HepG2 (cell line): Measurements from ENCODE around the gene TMEM238. TPM values are rescaled to one million over a fixed set of nuclear protein-coding genes. Genes with fewer than 3 reads are reported as not detected.

Experiments
- CC2D1A ChIP-seq: sonication (generic); formaldehyde crosslinking; IDR thresholded peaks from 2 replicates; pipeline ENCODE4 v1.8.1; 2023; ENCODE audit warnings: mild to moderate bottlenecking, missing genetic modification reagents
- DPF2 ChIP-seq: sonication (generic); formaldehyde crosslinking; IDR thresholded peaks from 2 replicates; pipeline ENCODE4 v1.4.0; 2020; ENCODE audit warnings: mild to moderate bottlenecking, low read depth, missing genetic modification reagents, borderline replicate concordance
- EED ChIP-seq: sonication (generic); formaldehyde crosslinking; IDR thresholded peaks from 2 replicates; pipeline ENCODE4 v1.5.0; 2020; ENCODE audit warnings: mild to moderate bottlenecking, missing genetic modification reagents
- GABPB1 ChIP-seq: IDR thresholded peaks from 2 replicates; pipeline ENCODE4 v1.6.1; 2016; ENCODE audit warnings: mild to moderate bottlenecking, missing genetic modification reagents, moderate library complexity, missing compliant biosample characterization
- GZF1 ChIP-seq: sonication (generic); formaldehyde crosslinking; IDR thresholded peaks from 2 replicates; pipeline ENCODE4 v1.5.1; 2020; ENCODE audit warnings: mild to moderate bottlenecking, missing genetic modification reagents
- HMG20A ChIP-seq: IDR thresholded peaks from 2 replicates; pipeline ENCODE4 v1.6.1; 2016; ENCODE audit warnings: borderline replicate concordance
- MLLT10 ChIP-seq: sonication (generic); formaldehyde crosslinking; IDR thresholded peaks from 2 replicates; pipeline ENCODE4 v1.4.0; 2020; ENCODE audit warnings: missing genetic modification reagents
- SIN3A ChIP-seq: IDR thresholded peaks from 2 replicates; pipeline ENCODE4 v1.6.1; 2011; ENCODE audit warnings: low read depth, mild to moderate bottlenecking, control low read depth, low read length, borderline replicate concordance
- ZC3H13 ChIP-seq: sonication (generic); formaldehyde crosslinking; IDR thresholded peaks from 2 replicates; pipeline ENCODE4 v1.8.1; 2023; ENCODE audit warnings: mild to moderate bottlenecking, missing genetic modification reagents, moderate library complexity
- ZNF121 ChIP-seq: sonication (generic); formaldehyde crosslinking; IDR thresholded peaks from 2 replicates; pipeline ENCODE4 v1.5.0; 2020; ENCODE audit warnings: mild to moderate bottlenecking, missing genetic modification reagents
- ZNF136 ChIP-seq: sonication (generic); formaldehyde crosslinking; IDR thresholded peaks from 2 replicates; pipeline ENCODE4 v1.8.1; 2022; ENCODE audit warnings: low read depth, mild to moderate bottlenecking, moderate library complexity, missing genetic modification reagents
- ZNF34 ChIP-seq: sonication (generic); formaldehyde crosslinking; IDR thresholded peaks from 2 replicates; pipeline ENCODE4 v1.4.0; 2020; ENCODE audit warnings: mild to moderate bottlenecking, missing genetic modification reagents, borderline replicate concordance
- ZNF501 ChIP-seq: sonication (generic); formaldehyde crosslinking; IDR thresholded peaks from 2 replicates; pipeline ENCODE4 v1.5.1; 2020; ENCODE audit warnings: mild to moderate bottlenecking, moderate library complexity, missing genetic modification reagents
- ZNF530 ChIP-seq: sonication (generic); formaldehyde crosslinking; IDR thresholded peaks from 2 replicates; pipeline ENCODE4 v1.5.0; 2020; ENCODE audit warnings: low read depth, mild to moderate bottlenecking, missing genetic modification reagents
- ZNF773 ChIP-seq: sonication (generic); formaldehyde crosslinking; IDR thresholded peaks from 2 replicates; pipeline ENCODE4 v1.4.0; 2020; ENCODE audit warnings: missing genetic modification reagents, borderline replicate concordance
- polyA plus RNA-seq, 8 experiments: library from polyadenylated mRNA; depleted of rRNA in 3 of 8; stranded (reverse) in 7 of 8; unstranded in 1 of 8; fragments of >200 nt; fragmentation: Illumina TruSeq in 4 of 8; extraction: Trizol in 4 of 8; gene quantifications; 2 replicates each; pipeline versions ENCODE4 v1.2.1 to v1.2.3, GENCODE V29; 2011 to 2016; ENCODE audit warnings: low read depth in 4 of 8, missing spikeins in 1 of 8, mixed read lengths in 1 of 8; ENCODE audit not compliant: insufficient read depth in 1 of 8
- total RNA-seq, 5 experiments: library from RNA; depleted of rRNA; stranded (reverse); fragments of >200 nt; fragmentation: Illumina TruSeq; extraction: Trizol; gene quantifications; 2 replicates each; pipeline ENCODE4 v1.2.3, GENCODE V29; 2016; ENCODE audit warnings: low read depth in 1 of 5
- TF ChIP-seq, protein P1 (sequence below): sonication (generic); formaldehyde crosslinking; IDR thresholded peaks from 2 replicates; pipeline ENCODE4 v1.4.0; 2020; ENCODE audit warnings: missing genetic modification reagents
- TF ChIP-seq, protein P2 (sequence below): sonication (generic); formaldehyde crosslinking; IDR thresholded peaks from 2 replicates; pipeline ENCODE4 v1.4.0; 2020; ENCODE audit warnings: mild to moderate bottlenecking, missing genetic modification reagents
- TF ChIP-seq, protein P3 (sequence below): sonication (generic); formaldehyde crosslinking; conservative IDR thresholded peaks from 2 replicates; pipeline ENCODE4 v1.4.0; 2020; ENCODE audit warnings: mild to moderate bottlenecking, missing genetic modification reagents, moderate library complexity
- TF ChIP-seq, protein P4 (sequence below): IDR thresholded peaks from 2 replicates; pipeline ENCODE4 v1.6.1; 2018; ENCODE audit warnings: missing genetic modification reagents, mild to moderate bottlenecking, missing compliant biosample characterization

The TMEM238 gene
- total and polyA plus RNA-seq, 2 of the 13 experiments (the other 11 are each of a cell fraction or from before 2014, with no cell fraction given) = not detected

DNA sequence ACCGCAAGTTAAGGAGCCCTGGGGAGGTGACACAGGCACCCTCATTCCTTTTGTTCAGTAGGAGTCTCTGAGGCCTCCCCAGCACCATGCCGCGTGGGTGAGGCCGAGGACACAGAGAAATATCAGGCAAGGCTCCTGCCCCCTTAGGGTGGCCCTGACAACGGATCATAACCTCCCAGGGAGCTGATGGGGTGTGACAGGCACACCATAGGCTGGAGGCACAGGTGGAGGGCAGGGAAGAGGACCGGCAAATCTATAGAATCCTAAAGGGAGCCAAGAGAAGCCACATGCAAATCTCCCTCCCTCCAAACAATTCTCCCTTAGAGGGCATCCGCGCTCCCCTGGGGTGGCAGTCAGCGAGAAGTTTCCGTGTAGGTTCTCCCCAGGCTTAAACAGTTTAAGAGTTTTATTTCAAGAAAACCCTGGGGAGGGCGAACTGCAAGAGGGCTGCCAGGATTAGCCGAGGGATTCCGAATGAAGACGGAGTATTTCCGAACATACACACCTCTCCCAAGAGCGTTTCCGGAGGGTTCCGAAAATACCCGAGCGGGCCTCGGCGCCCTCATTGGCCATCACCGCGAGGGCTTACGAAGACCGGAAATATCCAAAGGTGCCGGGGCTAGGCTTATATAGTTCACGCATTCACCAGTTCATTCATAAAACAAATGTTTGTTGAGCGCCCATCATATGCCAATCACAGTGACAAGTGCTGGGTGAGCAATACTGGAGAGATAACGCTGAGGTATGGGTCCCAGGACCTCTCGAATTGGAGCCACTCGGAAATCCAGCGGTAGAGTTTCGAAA, 1.0 kb upstream of the TMEM238 start (continued):
- TF ChIP-seq, protein P1, sequence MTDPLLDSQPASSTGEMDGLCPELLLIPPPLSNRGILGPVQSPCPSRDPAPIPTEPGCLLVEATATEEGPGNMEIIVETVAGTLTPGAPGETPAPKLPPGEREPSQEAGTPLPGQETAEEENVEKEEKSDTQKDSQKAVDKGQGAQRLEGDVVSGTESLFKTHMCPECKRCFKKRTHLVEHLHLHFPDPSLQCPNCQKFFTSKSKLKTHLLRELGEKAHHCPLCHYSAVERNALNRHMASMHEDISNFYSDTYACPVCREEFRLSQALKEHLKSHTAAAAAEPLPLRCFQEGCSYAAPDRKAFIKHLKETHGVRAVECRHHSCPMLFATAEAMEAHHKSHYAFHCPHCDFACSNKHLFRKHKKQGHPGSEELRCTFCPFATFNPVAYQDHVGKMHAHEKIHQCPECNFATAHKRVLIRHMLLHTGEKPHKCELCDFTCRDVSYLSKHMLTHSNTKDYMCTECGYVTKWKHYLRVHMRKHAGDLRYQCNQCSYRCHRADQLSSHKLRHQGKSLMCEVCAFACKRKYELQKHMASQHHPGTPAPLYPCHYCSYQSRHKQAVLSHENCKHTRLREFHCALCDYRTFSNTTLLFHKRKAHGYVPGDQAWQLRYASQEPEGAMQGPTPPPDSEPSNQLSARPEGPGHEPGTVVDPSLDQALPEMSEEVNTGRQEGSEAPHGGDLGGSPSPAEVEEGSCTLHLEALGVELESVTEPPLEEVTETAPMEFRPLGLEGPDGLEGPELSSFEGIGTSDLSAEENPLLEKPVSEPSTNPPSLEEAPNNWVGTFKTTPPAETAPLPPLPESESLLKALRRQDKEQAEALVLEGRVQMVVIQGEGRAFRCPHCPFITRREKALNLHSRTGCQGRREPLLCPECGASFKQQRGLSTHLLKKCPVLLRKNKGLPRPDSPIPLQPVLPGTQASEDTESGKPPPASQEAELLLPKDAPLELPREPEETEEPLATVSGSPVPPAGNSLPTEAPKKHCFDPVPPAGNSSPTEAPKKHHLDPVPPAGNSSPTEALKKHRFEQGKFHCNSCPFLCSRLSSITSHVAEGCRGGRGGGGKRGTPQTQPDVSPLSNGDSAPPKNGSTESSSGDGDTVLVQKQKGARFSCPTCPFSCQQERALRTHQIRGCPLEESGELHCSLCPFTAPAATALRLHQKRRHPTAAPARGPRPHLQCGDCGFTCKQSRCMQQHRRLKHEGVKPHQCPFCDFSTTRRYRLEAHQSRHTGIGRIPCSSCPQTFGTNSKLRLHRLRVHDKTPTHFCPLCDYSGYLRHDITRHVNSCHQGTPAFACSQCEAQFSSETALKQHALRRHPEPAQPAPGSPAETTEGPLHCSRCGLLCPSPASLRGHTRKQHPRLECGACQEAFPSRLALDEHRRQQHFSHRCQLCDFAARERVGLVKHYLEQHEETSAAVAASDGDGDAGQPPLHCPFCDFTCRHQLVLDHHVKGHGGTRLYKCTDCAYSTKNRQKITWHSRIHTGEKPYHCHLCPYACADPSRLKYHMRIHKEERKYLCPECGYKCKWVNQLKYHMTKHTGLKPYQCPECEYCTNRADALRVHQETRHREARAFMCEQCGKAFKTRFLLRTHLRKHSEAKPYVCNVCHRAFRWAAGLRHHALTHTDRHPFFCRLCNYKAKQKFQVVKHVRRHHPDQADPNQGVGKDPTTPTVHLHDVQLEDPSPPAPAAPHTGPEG (CRISPR knock-in tag) = no peak
- TF ChIP-seq ZNF136 (CRISPR knock-in tag) (no peak; the same call in 1 of the 2 replicates), HMG20A (CRISPR knock-in tag) (no peak), SIN3A (no peak; the same call in 1 of the 2 replicates), ZNF501 (peak; percentile 68; the same call in 1 of the 2 replicates), ZNF34 (CRISPR knock-in tag) (no peak), ZNF121 (CRISPR knock-in tag) (no peak), MLLT10 (CRISPR knock-in tag) (no peak), EED (CRISPR knock-in tag) (no peak), GZF1 (CRISPR knock-in tag) (no peak), GABPB1 (CRISPR knock-in tag) (no peak), ZC3H13 (CRISPR knock-in tag) (no peak), ZNF530 (no peak), DPF2 (CRISPR knock-in tag) (no peak), ZNF773 (no peak), CC2D1A (CRISPR knock-in tag) (no peak)
- TF ChIP-seq, protein P2, sequence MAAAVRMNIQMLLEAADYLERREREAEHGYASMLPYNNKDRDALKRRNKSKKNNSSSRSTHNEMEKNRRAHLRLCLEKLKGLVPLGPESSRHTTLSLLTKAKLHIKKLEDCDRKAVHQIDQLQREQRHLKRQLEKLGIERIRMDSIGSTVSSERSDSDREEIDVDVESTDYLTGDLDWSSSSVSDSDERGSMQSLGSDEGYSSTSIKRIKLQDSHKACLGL (CRISPR knock-in tag) = no peak
- TF ChIP-seq, protein P3, sequence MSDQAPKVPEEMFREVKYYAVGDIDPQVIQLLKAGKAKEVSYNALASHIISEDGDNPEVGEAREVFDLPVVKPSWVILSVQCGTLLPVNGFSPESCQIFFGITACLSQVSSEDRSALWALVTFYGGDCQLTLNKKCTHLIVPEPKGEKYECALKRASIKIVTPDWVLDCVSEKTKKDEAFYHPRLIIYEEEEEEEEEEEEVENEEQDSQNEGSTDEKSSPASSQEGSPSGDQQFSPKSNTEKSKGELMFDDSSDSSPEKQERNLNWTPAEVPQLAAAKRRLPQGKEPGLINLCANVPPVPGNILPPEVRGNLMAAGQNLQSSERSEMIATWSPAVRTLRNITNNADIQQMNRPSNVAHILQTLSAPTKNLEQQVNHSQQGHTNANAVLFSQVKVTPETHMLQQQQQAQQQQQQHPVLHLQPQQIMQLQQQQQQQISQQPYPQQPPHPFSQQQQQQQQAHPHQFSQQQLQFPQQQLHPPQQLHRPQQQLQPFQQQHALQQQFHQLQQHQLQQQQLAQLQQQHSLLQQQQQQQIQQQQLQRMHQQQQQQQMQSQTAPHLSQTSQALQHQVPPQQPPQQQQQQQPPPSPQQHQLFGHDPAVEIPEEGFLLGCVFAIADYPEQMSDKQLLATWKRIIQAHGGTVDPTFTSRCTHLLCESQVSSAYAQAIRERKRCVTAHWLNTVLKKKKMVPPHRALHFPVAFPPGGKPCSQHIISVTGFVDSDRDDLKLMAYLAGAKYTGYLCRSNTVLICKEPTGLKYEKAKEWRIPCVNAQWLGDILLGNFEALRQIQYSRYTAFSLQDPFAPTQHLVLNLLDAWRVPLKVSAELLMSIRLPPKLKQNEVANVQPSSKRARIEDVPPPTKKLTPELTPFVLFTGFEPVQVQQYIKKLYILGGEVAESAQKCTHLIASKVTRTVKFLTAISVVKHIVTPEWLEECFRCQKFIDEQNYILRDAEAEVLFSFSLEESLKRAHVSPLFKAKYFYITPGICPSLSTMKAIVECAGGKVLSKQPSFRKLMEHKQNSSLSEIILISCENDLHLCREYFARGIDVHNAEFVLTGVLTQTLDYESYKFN = no peak
- TF ChIP-seq, protein P4, sequence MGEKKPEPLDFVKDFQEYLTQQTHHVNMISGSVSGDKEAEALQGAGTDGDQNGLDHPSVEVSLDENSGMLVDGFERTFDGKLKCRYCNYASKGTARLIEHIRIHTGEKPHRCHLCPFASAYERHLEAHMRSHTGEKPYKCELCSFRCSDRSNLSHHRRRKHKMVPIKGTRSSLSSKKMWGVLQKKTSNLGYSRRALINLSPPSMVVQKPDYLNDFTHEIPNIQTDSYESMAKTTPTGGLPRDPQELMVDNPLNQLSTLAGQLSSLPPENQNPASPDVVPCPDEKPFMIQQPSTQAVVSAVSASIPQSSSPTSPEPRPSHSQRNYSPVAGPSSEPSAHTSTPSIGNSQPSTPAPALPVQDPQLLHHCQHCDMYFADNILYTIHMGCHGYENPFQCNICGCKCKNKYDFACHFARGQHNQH (CRISPR knock-in tag) = peak; percentile 13; the same call in 1 of the 2 replicates
